HEK293 (cell line): ENCODE measurements around the gene BTBD9.

Source experiments
- MZF1 ChIP-seq: fragments of 450-650 bp; formaldehyde crosslinking; IDR thresholded peaks from 2 replicates; pipeline ENCODE4 v1.5.1; 2017; ENCODE audit warnings: missing biosample characterization, missing genetic modification characterization, borderline replicate concordance
- ZNF354C ChIP-seq: fragments of 450-650 bp; formaldehyde crosslinking; IDR thresholded peaks from 2 replicates; pipeline ENCODE4 v1.5.1; 2016; ENCODE audit warnings: missing biosample characterization, missing genetic modification characterization, low read depth, borderline replicate concordance
- ZNF544 ChIP-seq: fragments of 450-650 bp; formaldehyde crosslinking; IDR thresholded peaks from 2 replicates; pipeline ENCODE4 v1.5.0; 2017; ENCODE audit warnings: missing biosample characterization, missing genetic modification characterization
- ZNF777 ChIP-seq: fragments of 450-650 bp; formaldehyde crosslinking; IDR thresholded peaks from 2 replicates; pipeline ENCODE4 v1.5.1; 2017; ENCODE audit warnings: missing biosample characterization, missing genetic modification characterization, borderline replicate concordance
- TF ChIP-seq, protein P1 (sequence below): fragments of 450-650 bp; formaldehyde crosslinking; IDR thresholded peaks from 2 replicates; pipeline ENCODE4 v1.5.1; 2016; ENCODE audit warnings: missing biosample characterization, missing genetic modification characterization

DNA sequence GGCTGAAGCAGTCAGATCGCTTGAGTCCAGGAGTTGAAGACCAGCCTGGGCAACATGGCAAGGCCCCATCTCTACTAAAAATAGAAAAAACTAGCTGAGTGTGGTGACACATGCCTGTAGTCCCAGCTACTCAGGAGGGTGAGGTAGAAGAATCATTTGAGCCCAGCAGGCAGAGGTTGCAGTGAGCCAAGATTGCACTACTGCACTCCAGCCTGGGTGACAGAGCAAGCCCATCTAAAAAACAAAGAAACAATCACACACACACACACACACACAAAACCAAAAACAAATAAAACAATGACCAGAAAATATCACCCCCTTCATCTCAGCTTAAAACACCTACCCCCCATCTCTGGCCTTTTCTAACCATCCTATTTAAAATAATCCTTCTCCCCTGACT, 68.0 kb downstream of the BTBD9 start:
- TF ChIP-seq, protein P1, sequence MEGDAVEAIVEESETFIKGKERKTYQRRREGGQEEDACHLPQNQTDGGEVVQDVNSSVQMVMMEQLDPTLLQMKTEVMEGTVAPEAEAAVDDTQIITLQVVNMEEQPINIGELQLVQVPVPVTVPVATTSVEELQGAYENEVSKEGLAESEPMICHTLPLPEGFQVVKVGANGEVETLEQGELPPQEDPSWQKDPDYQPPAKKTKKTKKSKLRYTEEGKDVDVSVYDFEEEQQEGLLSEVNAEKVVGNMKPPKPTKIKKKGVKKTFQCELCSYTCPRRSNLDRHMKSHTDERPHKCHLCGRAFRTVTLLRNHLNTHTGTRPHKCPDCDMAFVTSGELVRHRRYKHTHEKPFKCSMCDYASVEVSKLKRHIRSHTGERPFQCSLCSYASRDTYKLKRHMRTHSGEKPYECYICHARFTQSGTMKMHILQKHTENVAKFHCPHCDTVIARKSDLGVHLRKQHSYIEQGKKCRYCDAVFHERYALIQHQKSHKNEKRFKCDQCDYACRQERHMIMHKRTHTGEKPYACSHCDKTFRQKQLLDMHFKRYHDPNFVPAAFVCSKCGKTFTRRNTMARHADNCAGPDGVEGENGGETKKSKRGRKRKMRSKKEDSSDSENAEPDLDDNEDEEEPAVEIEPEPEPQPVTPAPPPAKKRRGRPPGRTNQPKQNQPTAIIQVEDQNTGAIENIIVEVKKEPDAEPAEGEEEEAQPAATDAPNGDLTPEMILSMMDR (tag by site-specific recombination) = no peak
- TF ChIP-seq ZNF354C (tag by site-specific recombination) (no peak), MZF1 (tag by site-specific recombination) (no peak), ZNF544 (tag by site-specific recombination) (no peak), ZNF777 (tag by site-specific recombination) (no peak)
